ACC112 (cell line): ENCODE measurements around the gene ANAPC7.
"Not testable (repeated sequence)": the region's sequence is repeated elsewhere in the genome, so short reads cannot be mapped to it uniquely, and the experiment has no call there.

ENCODE experiments used
- H2AFZ ChIP-seq: fragments of 200-600 bp; sonication (generic); one replicate; pipeline ENCODE4 v1.6.0; 2017; ENCODE audit warnings: antibody characterized with exemption, low read length; ENCODE audit not compliant: unreplicated experiment
- H3K27ac ChIP-seq: fragments of 200-600 bp; sonication (generic); 2 replicates; pipeline ENCODE4 v1.5.1; 2014; ENCODE audit warnings: low read depth, mild to moderate bottlenecking, antibody characterized with exemption, low read length, moderate library complexity
- H3K27me3 ChIP-seq: fragments of 200-600 bp; sonication (generic); 2 replicates; pipeline ENCODE4 v1.6.1; 2014; ENCODE audit warnings: mild to moderate bottlenecking, antibody characterized with exemption, low read length, moderate library complexity, mixed read lengths; ENCODE audit not compliant: insufficient read depth
- H3K36me3 ChIP-seq: fragments of 200-600 bp; sonication (generic); 2 replicates; pipeline ENCODE4 v1.6.1; 2016; ENCODE audit warnings: mild to moderate bottlenecking, antibody characterized with exemption, low read length, moderate library complexity, mixed read lengths; ENCODE audit not compliant: insufficient read depth
- H3K4me1 ChIP-seq: fragments of 200-600 bp; sonication (generic); one replicate; pipeline ENCODE4 v1.6.1; 2016; ENCODE audit warnings: low read length, mixed read lengths; ENCODE audit not compliant: insufficient read depth, unreplicated experiment, control insufficient read depth
- H3K4me3 ChIP-seq: fragments of 200-600 bp; sonication (generic); 2 replicates; pipeline ENCODE4 v1.5.1; 2014; ENCODE audit warnings: mild to moderate bottlenecking, low read depth, low read length
- H3K79me2 ChIP-seq: fragments of 200-600 bp; sonication (generic); one replicate; pipeline ENCODE4 v1.6.0; 2016; ENCODE audit warnings: low read length; ENCODE audit not compliant: control insufficient read depth, unreplicated experiment, insufficient read depth

ANAPC7 gene

DNA sequence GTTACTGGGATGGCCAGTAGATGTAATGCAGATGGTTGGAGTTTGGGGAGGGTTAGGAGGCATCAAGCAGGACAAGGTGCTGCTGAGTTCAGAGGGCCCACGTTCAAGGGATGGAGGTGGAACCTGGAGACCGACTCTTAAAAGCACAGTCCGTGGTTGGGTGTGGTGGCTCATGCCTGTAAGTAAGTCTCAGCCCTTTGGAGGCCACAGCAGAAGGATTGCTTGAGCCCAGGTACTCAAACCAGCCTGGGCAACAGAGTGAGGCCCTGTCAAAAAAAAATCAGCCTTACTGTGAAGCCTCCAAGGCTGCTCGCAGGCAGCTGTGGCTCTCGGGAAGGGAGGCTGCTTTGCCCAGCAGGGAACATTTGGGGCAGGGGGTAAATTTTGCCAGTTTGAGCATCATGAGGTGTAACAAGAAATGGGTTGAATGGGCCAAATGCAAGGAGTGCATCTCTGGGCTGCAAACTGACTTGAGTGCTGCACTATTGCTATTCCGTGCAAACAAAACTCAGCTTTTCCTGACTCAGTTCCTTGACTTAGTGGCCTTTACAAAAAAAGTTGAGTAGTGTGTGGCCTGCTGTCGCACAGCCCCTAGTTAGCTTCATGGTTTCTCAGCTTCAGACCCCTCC, 55.0 kb downstream of the ANAPC7 start:
- no peak overlapping the region for H3K4me3 ChIP-seq
- H3K27ac ChIP-seq: no peak overlapping the region

DNA sequence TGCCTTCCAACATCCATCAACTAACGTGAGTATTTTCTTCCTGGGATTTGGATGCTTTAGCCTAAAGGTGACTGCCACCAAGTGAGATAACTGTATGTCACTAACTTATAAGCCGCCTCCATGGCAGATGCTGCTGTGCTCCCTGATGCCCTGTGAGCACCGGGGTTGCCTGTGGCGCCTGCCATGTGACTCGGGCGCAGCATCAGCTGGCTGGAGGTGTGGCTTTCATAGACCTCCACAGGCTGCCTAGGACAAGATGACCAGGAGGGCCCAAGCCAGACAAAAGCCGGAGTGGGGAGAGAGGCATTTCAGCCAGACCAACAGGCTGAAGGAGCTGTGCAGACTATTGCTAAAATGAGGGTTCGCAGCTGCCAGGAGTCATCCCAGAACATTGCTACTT, 55.7 kb downstream of the ANAPC7 start:
- Histone ChIP-seq H3K36me3 (peaks cover 69% of the 10 kb centered on the region), H3K27me3 (no peaks in the 10 kb centered on the region), H2AFZ (no peak overlapping the region), H3K79me2 (no peaks in the 10 kb centered on the region), H3K4me3 (no peak overlapping the region), H3K27ac (no peak overlapping the region), H3K4me1 (no peaks in the 10 kb centered on the region)

More for the DNA sequence above, 55.0 kb downstream of the ANAPC7 start:
- peaks cover 61% of the 10 kb centered on the region; the same call in 1 of the 2 replicates for H3K36me3 ChIP-seq
- no peaks in the 10 kb centered on the region for H3K27me3 ChIP-seq
- no peak overlapping the region for H2AFZ ChIP-seq
- H3K4me1 ChIP-seq: no peaks in the 10 kb centered on the region
- H3K79me2 ChIP-seq: no peaks in the 10 kb centered on the region

DNA sequence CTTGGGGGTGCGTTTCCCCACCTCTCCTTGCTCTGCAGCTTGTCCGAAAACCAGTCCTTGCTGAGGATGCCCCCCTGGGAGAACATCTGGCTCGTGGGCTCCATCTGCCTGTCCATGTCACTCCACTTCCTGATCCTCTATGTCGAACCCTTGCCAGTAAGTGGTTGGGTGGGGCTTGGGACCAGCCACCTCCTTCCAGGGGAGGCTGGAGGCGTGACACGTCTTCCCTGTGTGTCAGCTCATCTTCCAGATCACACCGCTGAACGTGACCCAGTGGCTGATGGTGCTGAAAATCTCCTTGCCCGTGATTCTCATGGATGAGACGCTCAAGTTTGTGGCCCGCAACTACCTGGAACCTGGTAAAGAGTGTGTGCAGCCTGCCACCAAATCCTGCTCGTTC, 57.5 kb downstream of the ANAPC7 start:
- peaks cover 79% of the 10 kb centered on the region for H3K36me3 ChIP-seq
- H3K79me2 ChIP-seq: no peaks in the 10 kb centered on the region
- H3K27ac ChIP-seq: no peak overlapping the region
- no peaks in the 10 kb centered on the region for H3K27me3 ChIP-seq
- no peak overlapping the region for H3K4me3 ChIP-seq
- H3K4me1 ChIP-seq: no peaks in the 10 kb centered on the region
- H2AFZ ChIP-seq: no peak overlapping the region

DNA sequence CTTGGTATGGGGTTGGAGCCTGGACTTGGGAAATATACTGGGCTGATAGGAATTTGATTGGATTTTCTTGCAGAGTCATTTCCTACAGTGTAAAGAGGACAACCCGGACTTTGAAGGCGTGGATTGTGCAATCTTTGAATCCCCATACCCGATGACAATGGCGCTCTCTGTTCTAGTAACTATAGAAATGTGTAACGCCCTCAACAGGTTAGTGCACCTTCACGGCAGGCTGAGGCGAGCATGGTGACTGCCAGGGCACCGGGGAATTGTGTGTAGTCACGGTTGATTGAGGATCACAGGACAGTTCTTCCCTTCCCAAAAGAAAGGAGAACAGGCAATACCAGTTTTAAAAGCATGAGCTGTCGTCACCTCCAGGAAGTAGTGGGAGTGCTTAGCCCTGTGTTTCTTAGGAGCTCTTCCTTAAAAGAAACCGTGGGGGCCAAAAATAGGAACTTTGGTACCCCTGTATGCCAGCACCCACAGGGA, 58.3 kb downstream of the ANAPC7 start:
- Histone ChIP-seq H3K4me1 (no peaks in the 10 kb centered on the region), H2AFZ (no peak overlapping the region), H3K36me3 (peaks cover 75% of the 10 kb centered on the region), H3K27ac (no peak overlapping the region), H3K27me3 (no peaks in the 10 kb centered on the region), H3K4me3 (no peak overlapping the region), H3K79me2 (no peaks in the 10 kb centered on the region)

DNA sequence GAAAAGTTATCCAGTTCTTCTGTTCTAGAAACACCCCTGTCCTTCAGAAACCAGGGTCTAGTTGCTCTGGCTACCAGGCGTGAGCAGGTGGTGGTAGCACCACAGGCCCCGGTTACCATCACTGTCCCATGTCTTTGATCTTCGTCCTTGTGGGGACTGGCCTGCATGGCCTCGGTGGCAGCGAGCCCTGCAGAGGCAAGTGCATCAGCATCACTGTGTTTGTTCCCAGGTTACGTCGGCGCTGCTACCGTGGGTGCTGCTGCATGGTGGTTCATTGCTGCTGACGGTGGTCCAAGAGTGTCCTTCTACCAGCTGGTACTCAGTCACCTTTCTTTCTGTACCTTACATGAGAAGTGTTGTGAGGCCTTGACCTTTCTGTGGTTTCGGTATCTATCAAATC, 58.9 kb downstream of the ANAPC7 start:
- Histone ChIP-seq H3K4me3 (no peak overlapping the region), H3K79me2 (no peaks in the 10 kb centered on the region), H3K4me1 (peaks cover 4% of the 10 kb centered on the region), H2AFZ (no peak overlapping the region), H3K27ac (no peak overlapping the region), H3K27me3 (no peaks in the 10 kb centered on the region), H3K36me3 (peaks cover 78% of the 10 kb centered on the region)

DNA sequence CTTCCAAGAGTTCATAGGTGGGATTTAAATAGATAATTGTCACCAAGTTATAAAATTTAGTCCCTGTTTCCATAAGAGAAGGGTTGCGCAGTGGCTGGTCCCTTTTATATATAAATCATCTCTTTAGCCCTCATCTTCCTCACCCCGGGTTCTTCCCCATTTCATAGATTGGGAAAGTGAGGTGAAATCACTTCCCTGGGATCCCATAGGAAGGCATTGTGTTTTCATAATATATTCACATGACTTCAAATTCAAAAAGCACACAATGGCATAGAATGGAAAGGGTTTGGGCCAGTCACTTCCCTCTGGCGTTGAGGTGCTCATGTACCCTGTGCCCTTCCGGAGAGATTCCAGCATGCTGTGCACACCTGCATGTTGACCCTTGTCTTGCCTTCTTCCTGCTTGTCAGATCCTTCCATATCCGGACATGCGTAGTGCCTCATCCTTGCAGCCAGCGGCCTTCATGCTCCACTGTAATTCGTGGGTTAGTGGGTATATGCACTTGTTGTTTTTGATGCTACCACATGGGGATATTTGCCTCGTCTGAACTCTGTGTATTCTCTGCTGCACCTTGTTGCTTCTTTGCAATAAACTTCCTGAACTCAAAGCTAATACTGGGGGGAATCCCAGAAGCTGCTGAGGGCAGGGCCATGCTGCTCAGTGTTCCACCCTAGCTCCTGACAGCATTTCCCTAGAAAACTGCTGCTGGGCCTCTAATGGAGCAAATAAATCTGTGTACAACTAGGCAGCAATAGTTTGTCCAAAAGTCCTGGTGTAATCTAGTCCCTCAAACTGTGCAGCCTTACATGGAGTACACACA, 59.6 kb downstream of the ANAPC7 start:
- H3K27ac ChIP-seq: no peak overlapping the region
- H3K4me3 ChIP-seq: no peak overlapping the region
- H3K36me3 ChIP-seq: peaks cover 80% of the 10 kb centered on the region
- no peaks in the 10 kb centered on the region for H3K79me2 ChIP-seq
- no peaks in the 10 kb centered on the region for H3K27me3 ChIP-seq
- H3K4me1 ChIP-seq: peaks cover 4% of the 10 kb centered on the region
- H2AFZ ChIP-seq: no peak overlapping the region

DNA sequence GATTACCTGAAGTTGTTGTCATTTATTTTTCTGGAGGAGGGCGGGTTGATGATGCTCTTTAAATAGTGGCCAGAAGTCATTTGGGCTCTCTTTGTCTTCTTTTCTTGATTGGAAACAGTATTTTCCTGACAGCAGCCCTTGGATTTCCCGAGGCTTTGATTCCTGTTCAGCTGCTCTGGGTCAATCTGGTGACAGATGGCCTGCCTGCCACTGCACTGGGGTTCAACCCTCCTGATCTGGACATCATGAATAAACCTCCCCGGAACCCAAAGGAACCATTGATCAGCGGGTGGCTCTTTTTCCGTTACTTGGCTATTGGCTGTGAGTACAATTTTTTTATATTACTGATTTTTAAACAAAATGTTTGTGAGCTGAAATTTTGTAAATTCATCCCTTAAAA, 60.4 kb downstream of the ANAPC7 start:
- H3K36me3 ChIP-seq: peaks cover 80% of the 10 kb centered on the region
- H3K79me2 ChIP-seq: no peaks in the 10 kb centered on the region
- peaks cover 4% of the 10 kb centered on the region for H3K4me1 ChIP-seq
- H2AFZ ChIP-seq: no peak overlapping the region
- H3K27ac ChIP-seq: no peak overlapping the region
- H3K4me3 ChIP-seq: no peak overlapping the region
- no peaks in the 10 kb centered on the region for H3K27me3 ChIP-seq

DNA sequence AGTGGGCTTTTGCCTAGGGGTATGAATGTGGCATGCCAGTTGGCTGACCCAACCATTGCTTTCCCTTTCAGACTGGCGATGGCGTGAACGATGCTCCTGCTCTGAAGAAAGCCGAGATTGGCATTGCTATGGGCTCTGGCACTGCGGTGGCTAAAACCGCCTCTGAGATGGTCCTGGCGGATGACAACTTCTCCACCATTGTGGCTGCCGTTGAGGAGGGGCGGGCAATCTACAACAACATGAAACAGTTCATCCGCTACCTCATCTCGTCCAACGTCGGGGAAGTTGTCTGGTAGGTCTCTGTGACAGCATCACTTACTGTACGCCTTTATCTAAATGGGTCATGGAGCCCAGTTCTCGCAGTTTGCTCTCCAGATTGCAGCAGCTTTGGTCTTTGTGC, 61.4 kb downstream of the ANAPC7 start:
- Histone ChIP-seq H3K36me3 (peaks cover 73% of the 10 kb centered on the region), H3K4me3 (no peak overlapping the region), H3K27me3 (no peaks in the 10 kb centered on the region), H3K27ac (no peak overlapping the region), H3K4me1 (peaks cover 4% of the 10 kb centered on the region), H2AFZ (no peak overlapping the region), H3K79me2 (no peaks in the 10 kb centered on the region)

DNA sequence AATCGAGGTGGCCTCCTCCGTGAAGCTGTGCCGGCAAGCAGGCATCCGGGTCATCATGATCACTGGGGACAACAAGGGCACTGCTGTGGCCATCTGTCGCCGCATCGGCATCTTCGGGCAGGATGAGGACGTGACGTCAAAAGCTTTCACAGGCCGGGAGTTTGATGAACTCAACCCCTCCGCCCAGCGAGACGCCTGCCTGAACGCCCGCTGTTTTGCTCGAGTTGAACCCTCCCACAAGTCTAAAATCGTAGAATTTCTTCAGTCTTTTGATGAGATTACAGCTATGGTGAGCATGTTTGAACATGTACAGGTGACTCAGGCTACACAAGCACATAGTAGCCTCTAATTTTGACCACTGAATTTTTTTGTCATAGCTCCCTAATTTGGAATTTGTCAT, 62.8 kb downstream of the ANAPC7 start:
- Histone ChIP-seq H3K4me3 (no peak overlapping the region), H2AFZ (no peak overlapping the region), H3K36me3 (peaks cover 67% of the 10 kb centered on the region), H3K27ac (no peak overlapping the region), H3K27me3 (no peaks in the 10 kb centered on the region), H3K79me2 (no peaks in the 10 kb centered on the region), H3K4me1 (peaks cover 4% of the 10 kb centered on the region)

DNA sequence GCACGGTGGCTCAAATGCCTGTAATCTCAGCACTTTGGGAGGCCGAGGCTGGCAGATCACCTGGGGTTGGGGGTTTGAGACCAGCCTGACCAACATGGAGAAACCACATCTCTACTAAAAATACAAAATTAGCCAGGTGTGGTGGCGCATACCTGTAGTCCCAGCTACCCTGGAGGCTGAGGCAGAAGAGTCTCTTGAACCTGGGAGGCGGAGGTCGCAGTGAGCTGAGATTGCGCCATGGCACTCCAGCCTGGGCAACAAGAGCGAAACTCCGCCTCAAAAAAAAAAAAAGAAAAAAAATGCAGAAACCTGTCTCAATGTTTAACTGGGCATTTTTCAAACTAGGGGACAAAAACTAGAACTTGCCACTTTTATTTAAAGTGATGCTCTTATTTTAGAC, 63.2 kb downstream of the ANAPC7 start:
- not testable (repeated sequence) for H3K79me2 ChIP-seq, H3K4me3 ChIP-seq, H2AFZ ChIP-seq, H3K27me3 ChIP-seq, H3K27ac ChIP-seq, H3K4me1 ChIP-seq
- H3K36me3 ChIP-seq: peaks cover 68% of the 10 kb centered on the region
